Body of pancreas (tissue), 4 donors: ENCODE results near the gene SEMA6C.

Source experiments
- POLR2A ChIP-seq, 3 donors: fragments of 450-650 bp; IDR thresholded peaks; one replicate each; pipeline ENCODE4 v1.6.1; 2016; ENCODE audit warnings: antibody characterized with exemption in 3 of 3, mild to moderate bottlenecking in 2 of 3
- TF ChIP-seq, protein P1 (sequence below), 7 experiments: fragments of 450-650 bp in 4 of 7; fragments of 200-600 bp in 3 of 7; sonication (generic) in 3 of 7; IDR thresholded peaks; one replicate each; pipeline ENCODE4 v1.5.1; 2016 to 2019; ENCODE audit warnings: antibody characterized with exemption in 7 of 7

DNA sequence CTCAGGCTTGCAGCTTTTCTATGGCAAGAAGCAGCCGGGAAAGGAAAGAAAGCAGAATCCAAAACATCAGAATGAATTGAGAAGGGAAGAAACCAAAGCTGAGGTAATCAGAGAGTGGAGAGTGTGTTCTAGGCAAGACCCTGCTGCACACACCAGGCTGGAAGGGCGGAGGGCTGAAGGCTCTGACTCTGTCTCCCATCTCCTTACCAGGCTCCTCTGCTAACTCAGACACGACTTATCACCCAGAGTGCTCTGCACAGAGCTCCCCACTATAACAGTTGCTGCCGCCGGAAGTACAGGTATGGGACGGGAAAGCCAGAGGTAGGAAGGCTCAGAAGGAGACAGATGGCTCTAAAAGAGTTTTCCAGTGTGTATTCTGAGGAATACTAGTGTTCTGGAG lies 20.7 kb upstream of the SEMA6C start:
- TF ChIP-seq, protein P1, sequence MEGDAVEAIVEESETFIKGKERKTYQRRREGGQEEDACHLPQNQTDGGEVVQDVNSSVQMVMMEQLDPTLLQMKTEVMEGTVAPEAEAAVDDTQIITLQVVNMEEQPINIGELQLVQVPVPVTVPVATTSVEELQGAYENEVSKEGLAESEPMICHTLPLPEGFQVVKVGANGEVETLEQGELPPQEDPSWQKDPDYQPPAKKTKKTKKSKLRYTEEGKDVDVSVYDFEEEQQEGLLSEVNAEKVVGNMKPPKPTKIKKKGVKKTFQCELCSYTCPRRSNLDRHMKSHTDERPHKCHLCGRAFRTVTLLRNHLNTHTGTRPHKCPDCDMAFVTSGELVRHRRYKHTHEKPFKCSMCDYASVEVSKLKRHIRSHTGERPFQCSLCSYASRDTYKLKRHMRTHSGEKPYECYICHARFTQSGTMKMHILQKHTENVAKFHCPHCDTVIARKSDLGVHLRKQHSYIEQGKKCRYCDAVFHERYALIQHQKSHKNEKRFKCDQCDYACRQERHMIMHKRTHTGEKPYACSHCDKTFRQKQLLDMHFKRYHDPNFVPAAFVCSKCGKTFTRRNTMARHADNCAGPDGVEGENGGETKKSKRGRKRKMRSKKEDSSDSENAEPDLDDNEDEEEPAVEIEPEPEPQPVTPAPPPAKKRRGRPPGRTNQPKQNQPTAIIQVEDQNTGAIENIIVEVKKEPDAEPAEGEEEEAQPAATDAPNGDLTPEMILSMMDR (IDR thresholded peaks at IDR 0.05) = no peak
- TF ChIP-seq POLR2A (IDR thresholded peaks at IDR 0.05) = no peak
